Lung (tissue), 12 donors: ENCODE data around the gene PWWP2B. TPM values are rescaled to one million over a fixed set of nuclear protein-coding genes. Genes with fewer than 3 reads are reported as not detected.

Experiments used
- ATAC-seq: fragments of 200-7000 bp; cut with Tn5 transposase; one replicate; pipeline ENCODE4 v1.9.1; 2020; ENCODE audit warnings: moderate number of reproducible peaks; ENCODE audit not compliant: insufficient read depth, low FRiP score
- DNase-seq, 3 donors: peaks; one replicate each; pipeline ENCODE4 v3.0.0-alpha.2; 2013 to 2017
- H3K27ac ChIP-seq, 2 donors: one replicate each; pipeline ENCODE4 v1.5.1; 2013; ENCODE audit warnings: mild to moderate bottlenecking in 2 of 2, moderate library complexity in 2 of 2, control low read depth in 1 of 2, inconsistent platforms in 1 of 2, low read depth in 1 of 2, low read length in 1 of 2
- H3K27me3 ChIP-seq, 3 donors: one replicate each; pipeline ENCODE4 v1.5.1; 2013; ENCODE audit warnings: low read length in 2 of 3; ENCODE audit not compliant: control insufficient read depth in 3 of 3, insufficient read depth in 3 of 3
- H3K36me3 ChIP-seq, 4 donors: one replicate each; pipeline ENCODE4 v1.5.1; 2013; ENCODE audit warnings: low read length in 4 of 4, mild to moderate bottlenecking in 1 of 4, moderate library complexity in 1 of 4; ENCODE audit not compliant: control insufficient read depth in 4 of 4, insufficient read depth in 4 of 4
- H3K4me1 ChIP-seq, 5 donors: one replicate each; pipeline ENCODE4 v1.5.1; 2013; ENCODE audit warnings: low read length in 5 of 5, mild to moderate bottlenecking in 2 of 5, moderate library complexity in 1 of 5; ENCODE audit not compliant: control insufficient read depth in 5 of 5, insufficient read depth in 5 of 5
- H3K4me3 ChIP-seq: one replicate; pipeline ENCODE4 v1.5.1; 2013; ENCODE audit warnings: mild to moderate bottlenecking, control low read depth, moderate library complexity
- H3K9ac ChIP-seq, 2 donors: one replicate each; pipeline ENCODE4 v1.5.1; 2013; ENCODE audit warnings: low read length in 2 of 2, control low read depth in 1 of 2; ENCODE audit not compliant: insufficient read depth in 1 of 2
- H3K9me3 ChIP-seq, 4 donors: one replicate each; pipeline ENCODE4 v1.5.1; 2013; ENCODE audit warnings: low read length in 3 of 4, mild to moderate bottlenecking in 1 of 4, moderate library complexity in 1 of 4; ENCODE audit not compliant: control insufficient read depth in 4 of 4, insufficient read depth in 3 of 4
- CTCF ChIP-seq: IDR thresholded peaks from 2 replicates; pipeline ENCODE4 v1.5.1; 2012; ENCODE audit warnings: mild to moderate bottlenecking; ENCODE audit errors: control extremely low read depth, extremely low read depth
- WGBS, 2 donors: extraction: QIAGEN DNeasy Blood & Tissue Kit; methylation state at CpG; one replicate each; pipeline ENCODE4 v1.1.7; 2013; 5-methylcytosine and 5-hydroxymethylcytosine counted together
- polyA plus RNA-seq, 2 donors: library from polyadenylated mRNA; stranded (reverse); fragments of 200-250 nt; gene quantifications; one replicate each; pipeline ENCODE4 v1.2.1, GENCODE V29; 2013
- total RNA-seq, 2 donors: library from RNA; depleted of rRNA in 1 of 2; stranded (reverse); fragments of >200 nt in 1 of 2; gene quantifications; one replicate each; pipeline ENCODE4 v1.2.1, GENCODE V29; 2014 to 2021
- donor health status: control.
- donor health status: control.
- donor health status: Bipolar disorder and iron deficiency.
- donor health status: healthy.
- donor health status: DM: yes; HTN: yes; CAD: no.

PWWP2B gene
- total and polyA plus RNA-seq, 4 donors, result 20.1 to 33.4 (median 21.1) TPM

DNA sequence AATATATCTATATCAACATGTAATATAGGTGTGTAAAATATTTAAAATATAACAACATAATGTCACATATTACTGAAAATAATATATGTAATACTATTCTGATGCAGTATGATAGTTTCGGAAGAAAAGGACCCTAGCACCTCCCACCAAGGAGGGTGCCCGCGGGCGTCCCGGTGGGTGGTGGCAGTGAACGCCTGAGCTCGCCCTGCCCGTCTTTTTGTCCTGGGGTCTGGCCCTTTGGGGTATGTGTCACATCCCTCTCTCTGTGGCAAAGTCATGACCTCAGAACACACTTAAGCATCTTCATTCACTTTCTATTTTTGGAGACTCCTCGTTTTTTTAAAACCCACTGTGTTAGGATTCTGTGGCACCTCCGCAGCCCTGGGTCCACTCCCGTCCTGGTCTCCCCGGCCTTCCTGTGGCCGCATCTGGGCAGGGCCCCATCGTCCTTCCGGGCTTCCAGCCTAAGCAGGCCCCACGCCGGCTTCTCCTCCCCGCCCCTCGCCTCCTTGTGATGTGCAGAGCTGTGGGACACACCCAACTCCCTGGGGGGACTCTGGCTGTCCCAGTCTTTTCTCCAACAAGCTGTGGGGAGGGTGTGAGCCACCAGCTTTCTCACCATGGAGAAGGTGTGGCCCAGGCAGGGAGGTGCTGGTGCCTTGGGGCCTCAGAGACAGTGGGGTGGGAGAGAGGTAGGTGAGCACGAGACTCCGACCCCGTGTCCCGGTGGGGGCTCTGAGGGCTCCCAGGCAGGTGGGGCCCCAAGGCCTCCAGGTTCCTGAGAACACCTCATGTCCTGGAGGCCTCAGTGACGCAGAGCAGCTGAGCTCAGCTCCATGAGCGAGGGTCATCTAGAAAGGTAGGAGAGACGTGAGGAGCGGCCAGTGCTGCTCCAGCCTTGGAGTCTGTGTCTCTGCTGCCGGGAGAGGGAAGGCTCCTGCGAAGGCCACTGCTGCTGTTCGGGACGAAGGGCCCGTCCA, 16.5 kb downstream of the PWWP2B start:
- Histone ChIP-seq H3K27me3 (no peaks in the 10 kb centered on the region), H3K9me3 (no peaks in the 10 kb centered on the region), H3K27ac (peak overlapping the region in 1 of 2 donors; percentile 54), H3K4me3 (no peak overlapping the region), H3K4me1 (peaks cover 0 to 55% (median 43%) of the 10 kb centered on the region in 5 donors), H3K9ac (no peak overlapping the region), H3K36me3 (peaks cover 0 to 7% (median 3%) of the 10 kb centered on the region in 4 donors)
- ATAC-seq, result no peak
- no peak for DNase-seq
- TF ChIP-seq CTCF, result no peak
- 76% methylated on average over 32 of the region's 32 CpGs for WGBS, 2 donors

GRCh38 chr10:132414402-132415016, 17.5 kb downstream of the PWWP2B start:
- Histone ChIP-seq H3K9me3 (no peaks in the 10 kb centered on the region), H3K4me3 (no peak overlapping the region), H3K4me1 (peaks cover 0 to 51% (median 41%) of the 10 kb centered on the region in 5 donors), H3K36me3 (peaks cover 0 to 7% (median 3%) of the 10 kb centered on the region in 4 donors), H3K9ac (no peak overlapping the region), H3K27ac (peak overlapping the region in 1 of 2 donors; percentile 54), H3K27me3 (no peaks in the 10 kb centered on the region)
- ATAC-seq, result no peak
- 93 to 94% methylated on average over 21 of the region's 21 CpGs for WGBS, 2 donors
- TF ChIP-seq CTCF, result no peak
- DNase-seq, result no peak

DNA sequence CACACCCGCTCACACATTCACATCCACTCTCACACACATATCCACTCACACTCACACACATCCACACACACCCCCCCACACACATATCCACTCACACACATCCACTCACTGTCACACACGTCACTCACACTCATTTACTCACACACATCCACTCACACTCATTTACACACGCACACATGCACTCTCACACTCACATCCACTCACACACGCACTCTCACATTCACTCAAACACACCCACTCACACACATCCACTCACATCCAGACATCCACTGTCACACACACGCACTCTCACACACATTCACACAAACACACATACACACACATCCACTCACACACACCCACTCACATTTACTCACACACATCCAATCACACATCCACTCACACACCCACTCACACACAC, 18.3 kb downstream of the PWWP2B start:
- peaks cover 0 to 7% (median 3%) of the 10 kb centered on the region in 4 donors for H3K36me3 ChIP-seq
- no peaks in the 10 kb centered on the region for H3K27me3 ChIP-seq
- WGBS, 2 donors, result 95 to 97% methylated on average over 5 of the region's 5 CpGs
- H3K4me1 ChIP-seq, result peaks cover 0 to 52% (median 47%) of the 10 kb centered on the region in 5 donors
- no peak for ATAC-seq
- H3K4me3 ChIP-seq, result no peak overlapping the region
- TF ChIP-seq CTCF, result no peak
- no peak overlapping the region for H3K9ac ChIP-seq
- DNase-seq, result no peak
- H3K27ac ChIP-seq, result peak overlapping the region in 1 of 2 donors; percentile 18
- H3K9me3 ChIP-seq, result no peaks in the 10 kb centered on the region
